GM12878 (cell line): ENCODE measurements around the gene VMP1. TPM values are rescaled to one million over a fixed set of nuclear protein-coding genes. Genes with fewer than 3 reads are reported as not detected.

Source experiments
- ATAC-seq: fragments of 200-7000 bp; cut with Tn5 transposase; 3 replicates; pipeline ENCODE4 v1.9.1; 2020; ENCODE audit warnings: mild to moderate bottlenecking, moderate library complexity
- BruUV-seq: library from RNA; stranded (reverse); fragments of 400-500 nt; replicated peaks from 2 replicates; lab custom pipeline; 2021; lab: Mats Ljungman, UMichigan
- CTCF ChIA-PET: fragments of 300-600 bp; sonication (Branson Sonifier 250); formaldehyde crosslinking; extraction: SDS; loops from one replicate; lab custom pipeline; 2021; ENCODE audit warnings: inconsistent platforms; lab: Yijun Ruan, JAX
- POLR2A ChIA-PET: fragments of 350-600 bp; formaldehyde crosslinking; extraction: SDS; loops from one replicate; lab custom pipeline; 2021; ENCODE audit warnings: inconsistent platforms; lab: Charles Lee
- RAD21 ChIA-PET: fragments of 300-600 bp; sonication (Branson Sonifier 250); formaldehyde crosslinking; loops from one replicate; lab custom pipeline; 2023; ENCODE audit warnings: antibody characterized with exemption; ENCODE audit not compliant: unreplicated experiment; lab: Charles Lee
- SMC1A ChIA-PET: fragments of 300-600 bp; sonication (Branson Sonifier 250); formaldehyde crosslinking; loops from one replicate; lab custom pipeline; 2023; ENCODE audit not compliant: unreplicated experiment, uncharacterized antibody; lab: Charles Lee
- DNase-seq: peaks from one replicate; pipeline ENCODE4 v3.0.0-alpha.2; 2011; ENCODE audit warnings: low read depth, low spot score
- FAIRE-seq: peaks from 3 replicates; lab custom pipeline; 2011; peaks lifted over from hg19 to GRCh38; lab: Jason Lieb, UNC
- H2AFZ ChIP-seq: 2 replicates; pipeline ENCODE4 v1.6.0; 2011; ENCODE audit warnings: low read depth, low read length, control low read depth; ENCODE audit not compliant: control insufficient read depth
- H3K27ac ChIP-seq: 2 replicates; pipeline ENCODE4 v1.5.1; 2011; ENCODE audit warnings: control low read depth; ENCODE audit not compliant: control insufficient read depth, insufficient read depth
- H3K27me3 ChIP-seq, 2 experiments: replicated peaks in 1 of 2; 2 replicates each; pipeline versions ENCODE4 v1.6.0 to v1.6.1; 2011; ENCODE audit warnings: low read length in 1 of 2; ENCODE audit not compliant: control insufficient read depth in 2 of 2, insufficient read depth in 2 of 2
- H3K36me3 ChIP-seq, 2 experiments: 2 replicates each; pipeline ENCODE4 v1.5.1; 2011; ENCODE audit warnings: low read length in 1 of 2; ENCODE audit not compliant: control insufficient read depth in 2 of 2, insufficient read depth in 2 of 2
- H3K4me1 ChIP-seq: 2 replicates; pipeline ENCODE4 v1.6.1; 2011; ENCODE audit warnings: mild to moderate bottlenecking, low read length, moderate library complexity, mixed read lengths; ENCODE audit not compliant: control insufficient read depth, insufficient read depth
- H3K4me2 ChIP-seq: 2 replicates; pipeline ENCODE4 v1.6.0; 2011; ENCODE audit warnings: control low read depth; ENCODE audit not compliant: control insufficient read depth, insufficient read depth
- H3K4me3 ChIP-seq: fragments of 200-600 bp; sonication (generic); 2 replicates; pipeline ENCODE4 v1.5.1; 2016
- H3K79me2 ChIP-seq: 2 replicates; pipeline ENCODE4 v1.6.0; 2011; ENCODE audit warnings: low read length; ENCODE audit not compliant: control insufficient read depth, insufficient read depth
- H3K9ac ChIP-seq: 2 replicates; pipeline ENCODE4 v1.8.0; 2011; ENCODE audit warnings: low read length, control low read depth, mixed read lengths; ENCODE audit not compliant: control insufficient read depth, insufficient read depth
- H3K9me3 ChIP-seq: replicated peaks from 3 replicates; pipeline ENCODE4 v1.5.1; 2011; ENCODE audit warnings: mild to moderate bottlenecking, low read length; ENCODE audit not compliant: control insufficient read depth, insufficient read depth
- H4K20me1 ChIP-seq: 2 replicates; pipeline ENCODE4 v1.6.0; 2011; ENCODE audit not compliant: control insufficient read depth, insufficient read depth
- HCFC1 ChIP-seq: fragments of 150-350 bp; IDR thresholded peaks from 2 replicates; pipeline ENCODE4 v1.6.1; 2014; ENCODE audit warnings: low read length
- SIX5 ChIP-seq: IDR thresholded peaks from 2 replicates; pipeline ENCODE4 v1.6.1; 2011; ENCODE audit warnings: mild to moderate bottlenecking, low read depth, low read length, moderate library complexity; ENCODE audit not compliant: severe bottlenecking
- WGBS: methylation state at CpG from one replicate; pipeline ENCODE4 v1.1.6; 2016; ENCODE audit warnings: low lambda C conversion rate; ENCODE audit not compliant: insufficient replicate concordance, insufficient coverage; ENCODE audit errors: missing lambda C conversion rate; 5-methylcytosine and 5-hydroxymethylcytosine counted together
- in situ Hi-C: fragments of 300-500 bp; cut with MboI; formaldehyde crosslinking; loops from 9 replicates; pipeline ENCODE4 v1.14.3; 2018; ENCODE audit warnings: mixed read lengths
- intact Hi-C: fragments of 100-400 bp; cut with micrococcal nuclease; formaldehyde crosslinking; loops from one replicate; pipeline ENCODE4 v1.14.2; 2022; ENCODE audit not compliant: unreplicated experiment
- polyA plus RNA-seq, 11 experiments: library from polyadenylated mRNA; depleted of rRNA in 4 of 11; unstranded in 6 of 11; stranded (reverse) in 5 of 11; fragments of >200 nt; fragmentation: Nextera tagmentation in 4 of 11; fragmentation: Illumina TruSeq in 1 of 11; extraction: Ambion mirVana in 4 of 11; extraction: Trizol in 1 of 11; gene quantifications; 1 replicate in 1 of 11; 2 replicates in 10 of 11; pipeline versions ENCODE4 v1.2.1 to v1.2.3, GENCODE V29; 2011 to 2016; ENCODE audit warnings: inconsistent platforms in 2 of 11, missing spikeins in 2 of 11, low read depth in 1 of 11
- total RNA-seq, 4 experiments: library from RNA; depleted of rRNA in 3 of 4; stranded (reverse); fragments of >200 nt in 3 of 4; fragmentation: Illumina TruSeq in 1 of 4; extraction: Trizol in 1 of 4; gene quantifications; 2 replicates each; pipeline versions ENCODE4 v1.2.1 to v1.2.3, GENCODE V29; 2013 to 2021
- TF ChIP-seq, protein P1 (sequence below): fragments of 450-650 bp; IDR thresholded peaks from 2 replicates; pipeline ENCODE4 v1.6.1; 2017; ENCODE audit warnings: mild to moderate bottlenecking, moderate library complexity

The VMP1 gene
- total and polyA plus RNA-seq, 10 of the 15 experiments (the other 5 are each of a cell fraction or from before 2014, with no cell fraction given): 88.4 to 199 (median 132) TPM

DNA sequence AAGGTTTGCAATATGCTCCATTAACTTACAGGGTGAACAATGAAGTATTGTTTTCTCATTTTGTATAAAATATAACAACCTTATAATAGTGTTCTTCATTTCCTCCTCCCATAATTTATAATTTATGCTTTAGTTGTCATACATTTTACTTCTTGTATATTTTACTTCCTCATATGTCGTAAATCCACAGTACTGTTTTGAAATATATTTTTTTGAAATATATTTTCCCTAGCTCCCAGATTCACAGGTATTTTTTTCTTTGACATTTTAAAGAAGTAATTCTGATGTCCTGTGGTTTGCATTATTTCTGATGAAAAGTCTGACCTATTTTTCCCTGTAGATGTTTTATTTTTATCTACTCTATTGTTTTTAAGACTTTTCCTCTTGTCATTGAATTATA lies 52.7 kb downstream of the VMP1 start:
- DNase-seq (no peak), ATAC-seq (no peak), FAIRE-seq (no peak)
- peaks cover 4% of the 10 kb centered on the region; the same call in 1 of the 2 replicates for H3K4me1 ChIP-seq
- no peak overlapping the region for H3K9ac ChIP-seq
- CTCF ChIA-PET: interaction anchor here (0.6 to 4.9 kb wide), 5 partner anchors 7 to 137 kb away, joined by 3 to 42 read pairs (median 4); no protein-coding TSS in a partner anchor
- H4K20me1 ChIP-seq: no peaks in the 10 kb centered on the region
- 96% methylated on average over 1 of the region's 1 CpG for WGBS
- RAD21 ChIA-PET: interaction anchor here (1.1 to 5.6 kb wide), 4 partner anchors 25 to 99 kb away, joined by 3 to 51 read pairs (median 18); no protein-coding TSS in a partner anchor
- TF ChIP-seq, protein P1, sequence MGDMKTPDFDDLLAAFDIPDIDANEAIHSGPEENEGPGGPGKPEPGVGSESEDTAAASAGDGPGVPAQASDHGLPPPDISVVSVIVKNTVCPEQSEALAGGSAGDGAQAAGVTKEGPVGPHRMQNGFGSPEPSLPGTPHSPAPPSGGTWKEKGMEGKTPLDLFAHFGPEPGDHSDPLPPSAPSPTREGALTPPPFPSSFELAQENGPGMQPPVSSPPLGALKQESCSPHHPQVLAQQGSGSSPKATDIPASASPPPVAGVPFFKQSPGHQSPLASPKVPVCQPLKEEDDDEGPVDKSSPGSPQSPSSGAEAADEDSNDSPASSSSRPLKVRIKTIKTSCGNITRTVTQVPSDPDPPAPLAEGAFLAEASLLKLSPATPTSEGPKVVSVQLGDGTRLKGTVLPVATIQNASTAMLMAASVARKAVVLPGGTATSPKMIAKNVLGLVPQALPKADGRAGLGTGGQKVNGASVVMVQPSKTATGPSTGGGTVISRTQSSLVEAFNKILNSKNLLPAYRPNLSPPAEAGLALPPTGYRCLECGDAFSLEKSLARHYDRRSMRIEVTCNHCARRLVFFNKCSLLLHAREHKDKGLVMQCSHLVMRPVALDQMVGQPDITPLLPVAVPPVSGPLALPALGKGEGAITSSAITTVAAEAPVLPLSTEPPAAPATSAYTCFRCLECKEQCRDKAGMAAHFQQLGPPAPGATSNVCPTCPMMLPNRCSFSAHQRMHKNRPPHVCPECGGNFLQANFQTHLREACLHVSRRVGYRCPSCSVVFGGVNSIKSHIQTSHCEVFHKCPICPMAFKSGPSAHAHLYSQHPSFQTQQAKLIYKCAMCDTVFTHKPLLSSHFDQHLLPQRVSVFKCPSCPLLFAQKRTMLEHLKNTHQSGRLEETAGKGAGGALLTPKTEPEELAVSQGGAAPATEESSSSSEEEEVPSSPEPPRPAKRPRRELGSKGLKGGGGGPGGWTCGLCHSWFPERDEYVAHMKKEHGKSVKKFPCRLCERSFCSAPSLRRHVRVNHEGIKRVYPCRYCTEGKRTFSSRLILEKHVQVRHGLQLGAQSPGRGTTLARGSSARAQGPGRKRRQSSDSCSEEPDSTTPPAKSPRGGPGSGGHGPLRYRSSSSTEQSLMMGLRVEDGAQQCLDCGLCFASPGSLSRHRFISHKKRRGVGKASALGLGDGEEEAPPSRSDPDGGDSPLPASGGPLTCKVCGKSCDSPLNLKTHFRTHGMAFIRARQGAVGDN: no peak
- no peak for TF ChIP-seq HCFC1
- TF ChIP-seq SIX5: no peak
- SMC1A ChIA-PET: interaction anchor here (0.7 to 5.6 kb wide), 8 partner anchors 7 to 99 kb away, joined by 3 to 69 read pairs (median 10); no protein-coding TSS in a partner anchor
- intact Hi-C loops: no loop called here
- no peak overlapping the region for H2AFZ ChIP-seq
- no peak overlapping the region for H3K4me3 ChIP-seq
- POLR2A ChIA-PET: interaction anchor here (0.6 to 1.6 kb wide), 5 partner anchors 10 to 83 kb away, joined by 3 to 10 read pairs (median 3); no protein-coding TSS in a partner anchor
- H3K4me2 ChIP-seq: no peak overlapping the region
- BruUV-seq: no TSS peak
- no peaks in the 10 kb centered on the region for H3K79me2 ChIP-seq
- in situ Hi-C loops: no loop called here
- H3K27ac ChIP-seq: no peak overlapping the region
- no peaks in the 10 kb centered on the region; the same call in 1 of the 3 replicates for H3K9me3 ChIP-seq
- H3K36me3 ChIP-seq: peaks cover 3 to 4% of the 10 kb centered on the region in 2 experiments; a peak in 1 of 4 replicates
- H3K27me3 ChIP-seq: no peaks in the 10 kb centered on the region
